Measurements from ENCODE around the gene HSD3B2.
"Not testable (repeated sequence)": the region's sequence is repeated elsewhere in the genome, so short reads cannot be mapped to it uniquely, and the experiment has no call there.

Gene HSD3B2

GRCh38 chr1:119377594-119377993 is 37.4 kb upstream of the HSD3B2 start:
- H3K27me3 ChIP-seq (ENCODE audit: control insufficient read depth, insufficient read depth, low read length) = peaks cover 16% of the 10 kb centered on the region
- H3K4me3 ChIP-seq (ENCODE audit: low read length); H3K36me3 ChIP-seq (ENCODE audit: insufficient read depth, low read length); H3K9me3 ChIP-seq (replicated peaks; ENCODE audit: low read length); H3K4me1 ChIP-seq (ENCODE audit: control insufficient read depth, insufficient read depth, low read length); H3K4me2 ChIP-seq (ENCODE audit: low read length); H3K9ac ChIP-seq (ENCODE audit: low read depth, low read length): not testable (repeated sequence)

GRCh38 chr1:119379117-119379516 is 35.8 kb upstream of the HSD3B2 start:
- Histone ChIP-seq H3K36me3 (ENCODE audit: insufficient read depth, low read length) (no peaks in the 10 kb centered on the region), H3K4me3 (ENCODE audit: low read length) (no peak overlapping the region), H3K4me1 (ENCODE audit: control insufficient read depth, insufficient read depth, low read length) (no peaks in the 10 kb centered on the region), H3K27me3 (ENCODE audit: control insufficient read depth, insufficient read depth, low read length) (peaks cover 10% of the 10 kb centered on the region), H3K4me2 (ENCODE audit: low read length) (no peak overlapping the region), H3K9ac (ENCODE audit: low read depth, low read length) (no peak overlapping the region), H3K9me3 (replicated peaks; ENCODE audit: low read length) (no peaks in the 10 kb centered on the region)

GRCh38 chr1:119380304-119380703 is 34.6 kb upstream of the HSD3B2 start:
- no peak overlapping the region for H3K4me3 ChIP-seq (ENCODE audit: low read length)
- H3K36me3 ChIP-seq (ENCODE audit: insufficient read depth, low read length) = no peaks in the 10 kb centered on the region
- H3K4me1 ChIP-seq (ENCODE audit: control insufficient read depth, insufficient read depth, low read length) = no peaks in the 10 kb centered on the region
- H3K27me3 ChIP-seq (ENCODE audit: control insufficient read depth, insufficient read depth, low read length) = peaks cover 6% of the 10 kb centered on the region
- H3K9ac ChIP-seq (ENCODE audit: low read depth, low read length) = no peak overlapping the region
- H3K4me2 ChIP-seq (ENCODE audit: low read length) = no peak overlapping the region
- H3K9me3 ChIP-seq (replicated peaks; ENCODE audit: low read length) = no peaks in the 10 kb centered on the region

- H3K4me3 ChIP-seq (ENCODE audit: low read length) = no peak overlapping the region
- H3K9me3 ChIP-seq (replicated peaks; ENCODE audit: low read length) = no peaks in the 10 kb centered on the region
- H3K27me3 ChIP-seq (ENCODE audit: control insufficient read depth, insufficient read depth, low read length) = peaks cover 6% of the 10 kb centered on the region
- no peaks in the 10 kb centered on the region for H3K4me1 ChIP-seq (ENCODE audit: control insufficient read depth, insufficient read depth, low read length)
- no peaks in the 10 kb centered on the region for H3K36me3 ChIP-seq (ENCODE audit: insufficient read depth, low read length)
- no peak overlapping the region for H3K9ac ChIP-seq (ENCODE audit: low read depth, low read length)
- H3K4me2 ChIP-seq (ENCODE audit: low read length) = no peak overlapping the region
These were observed 33.8 kb upstream of the HSD3B2 start for GRCh38 chr1:119380983-119381662.

- Histone ChIP-seq H3K27me3 (ENCODE audit: control insufficient read depth, insufficient read depth, low read length) (peaks cover 3% of the 10 kb centered on the region), H3K4me1 (ENCODE audit: control insufficient read depth, insufficient read depth, low read length) (no peaks in the 10 kb centered on the region), H3K9ac (ENCODE audit: low read depth, low read length) (no peak overlapping the region), H3K4me3 (ENCODE audit: low read length) (no peak overlapping the region), H3K36me3 (ENCODE audit: insufficient read depth, low read length) (no peaks in the 10 kb centered on the region), H3K9me3 (replicated peaks; ENCODE audit: low read length) (no peaks in the 10 kb centered on the region), H3K4me2 (ENCODE audit: low read length) (no peak overlapping the region)
These were observed 30.4 kb upstream of the HSD3B2 start for GRCh38 chr1:119384591-119384990.

- Histone ChIP-seq H3K36me3 (ENCODE audit: insufficient read depth, low read length) (no peaks in the 10 kb centered on the region), H3K9me3 (replicated peaks; ENCODE audit: low read length) (no peaks in the 10 kb centered on the region), H3K4me1 (ENCODE audit: control insufficient read depth, insufficient read depth, low read length) (no peaks in the 10 kb centered on the region), H3K9ac (ENCODE audit: low read depth, low read length) (no peak overlapping the region), H3K4me2 (ENCODE audit: low read length) (no peak overlapping the region), H3K27me3 (ENCODE audit: control insufficient read depth, insufficient read depth, low read length) (peaks cover 3% of the 10 kb centered on the region), H3K4me3 (ENCODE audit: low read length) (no peak overlapping the region)
These were observed 29.3 kb upstream of the HSD3B2 start for GRCh38 chr1:119385650-119386049.

GRCh38 chr1:119387858-119388257 is 27.1 kb upstream of the HSD3B2 start:
- H3K4me2 ChIP-seq (ENCODE audit: low read length) = no peak overlapping the region
- no peaks in the 10 kb centered on the region for H3K9me3 ChIP-seq (replicated peaks; ENCODE audit: low read length)
- no peaks in the 10 kb centered on the region for H3K36me3 ChIP-seq (ENCODE audit: insufficient read depth, low read length)
- no peaks in the 10 kb centered on the region for H3K4me1 ChIP-seq (ENCODE audit: control insufficient read depth, insufficient read depth, low read length)
- no peak overlapping the region for H3K9ac ChIP-seq (ENCODE audit: low read depth, low read length)
- H3K27me3 ChIP-seq (ENCODE audit: control insufficient read depth, insufficient read depth, low read length) = peaks cover 10% of the 10 kb centered on the region
- H3K4me3 ChIP-seq (ENCODE audit: low read length) = no peak overlapping the region

- Histone ChIP-seq H3K4me2 (ENCODE audit: low read length) (no peak overlapping the region), H3K9ac (ENCODE audit: low read depth, low read length) (no peak overlapping the region), H3K9me3 (replicated peaks; ENCODE audit: low read length) (no peaks in the 10 kb centered on the region), H3K4me3 (ENCODE audit: low read length) (no peak overlapping the region), H3K36me3 (ENCODE audit: insufficient read depth, low read length) (no peaks in the 10 kb centered on the region), H3K27me3 (ENCODE audit: control insufficient read depth, insufficient read depth, low read length) (peaks cover 13% of the 10 kb centered on the region), H3K4me1 (ENCODE audit: control insufficient read depth, insufficient read depth, low read length) (no peaks in the 10 kb centered on the region)
These were observed 26.5 kb upstream of the HSD3B2 start for GRCh38 chr1:119388450-119388849.

GRCh38 chr1:119390526-119390925 is 24.4 kb upstream of the HSD3B2 start:
- Histone ChIP-seq H3K4me3 (ENCODE audit: low read length) (no peak overlapping the region), H3K4me2 (ENCODE audit: low read length) (no peak overlapping the region)

GRCh38 chr1:119391749-119392148 is 23.2 kb upstream of the HSD3B2 start:
- H3K4me1 ChIP-seq (ENCODE audit: control insufficient read depth, insufficient read depth, low read length) = no peaks in the 10 kb centered on the region
- H3K36me3 ChIP-seq (ENCODE audit: insufficient read depth, low read length) = no peaks in the 10 kb centered on the region
- H3K9ac ChIP-seq (ENCODE audit: low read depth, low read length) = no peak overlapping the region
- H3K9me3 ChIP-seq (replicated peaks; ENCODE audit: low read length) = no peaks in the 10 kb centered on the region
- peaks cover 13% of the 10 kb centered on the region for H3K27me3 ChIP-seq (ENCODE audit: control insufficient read depth, insufficient read depth, low read length)
- no peak overlapping the region for H3K4me3 ChIP-seq (ENCODE audit: low read length)
- H3K4me2 ChIP-seq (ENCODE audit: low read length) = no peak overlapping the region

More at GRCh38 chr1:119390526-119390925, 24.4 kb upstream of the HSD3B2 start:
- no peaks in the 10 kb centered on the region for H3K4me1 ChIP-seq (ENCODE audit: control insufficient read depth, insufficient read depth, low read length)
- no peaks in the 10 kb centered on the region for H3K9me3 ChIP-seq (replicated peaks; ENCODE audit: low read length)
- H3K36me3 ChIP-seq (ENCODE audit: insufficient read depth, low read length) = no peaks in the 10 kb centered on the region
- peaks cover 13% of the 10 kb centered on the region for H3K27me3 ChIP-seq (ENCODE audit: control insufficient read depth, insufficient read depth, low read length)
- no peak overlapping the region for H3K9ac ChIP-seq (ENCODE audit: low read depth, low read length)

- no peak overlapping the region for H3K4me3 ChIP-seq (ENCODE audit: low read length)
- no peak overlapping the region for H3K4me2 ChIP-seq (ENCODE audit: low read length)
- peaks cover 10% of the 10 kb centered on the region for H3K27me3 ChIP-seq (ENCODE audit: control insufficient read depth, insufficient read depth, low read length)
- no peaks in the 10 kb centered on the region for H3K36me3 ChIP-seq (ENCODE audit: insufficient read depth, low read length)
- no peak overlapping the region for H3K9ac ChIP-seq (ENCODE audit: low read depth, low read length)
- H3K4me1 ChIP-seq (ENCODE audit: control insufficient read depth, insufficient read depth, low read length) = no peaks in the 10 kb centered on the region
- no peaks in the 10 kb centered on the region for H3K9me3 ChIP-seq (replicated peaks; ENCODE audit: low read length)
These were observed 20.9 kb upstream of the HSD3B2 start for GRCh38 chr1:119394085-119394484.

GRCh38 chr1:119396982-119397381 is 18.0 kb upstream of the HSD3B2 start:
- Histone ChIP-seq H3K4me2 (ENCODE audit: low read length) (no peak overlapping the region), H3K4me3 (ENCODE audit: low read length) (no peak overlapping the region), H3K9ac (ENCODE audit: low read depth, low read length) (no peak overlapping the region), H3K27me3 (ENCODE audit: control insufficient read depth, insufficient read depth, low read length) (peaks cover 10% of the 10 kb centered on the region), H3K4me1 (ENCODE audit: control insufficient read depth, insufficient read depth, low read length) (no peaks in the 10 kb centered on the region), H3K9me3 (replicated peaks; ENCODE audit: low read length) (no peaks in the 10 kb centered on the region), H3K36me3 (ENCODE audit: insufficient read depth, low read length) (no peaks in the 10 kb centered on the region)

Data from skeletal muscle satellite cell (primary cell).